Type B pancreatic cell (in vitro differentiated cells): Measurements from ENCODE around the gene POU2F1. TPM values are rescaled to one million over a fixed set of nuclear protein-coding genes. Genes with fewer than 3 reads are reported as not detected.
A peak's percentile ranks its signal among the peaks of the same experiment; 100 is the strongest.

ENCODE experiments used
- DNase-seq: peaks from one replicate; pipeline ENCODE4 v3.0.0; 2021; ENCODE audit warnings: mixed read lengths; ENCODE audit not compliant: unreplicated experiment; ENCODE audit errors: extremely low spot score
- H3K27ac Mint-ChIP-seq: 2 replicates; pipeline ENCODE4 v1.8.0; 2021; ENCODE audit warnings: mild to moderate bottlenecking, mixed read lengths
- H3K27me3 Mint-ChIP-seq: 2 replicates; pipeline ENCODE4 v1.8.0; 2021; ENCODE audit warnings: mixed read lengths
- H3K36me3 Mint-ChIP-seq: 2 replicates; pipeline ENCODE4 v1.8.0; 2021; ENCODE audit warnings: mixed read lengths
- H3K4me1 Mint-ChIP-seq: one replicate; pipeline ENCODE4 v1.8.0; 2021; ENCODE audit warnings: mixed read lengths; ENCODE audit not compliant: unreplicated experiment
- H3K4me3 Mint-ChIP-seq: 2 replicates; pipeline ENCODE4 v1.8.0; 2021; ENCODE audit warnings: mild to moderate bottlenecking, mixed read lengths
- H3K9me3 Mint-ChIP-seq: 2 replicates; pipeline ENCODE4 v1.8.0; 2021; ENCODE audit warnings: mixed read lengths
- total RNA-seq: library from RNA; stranded (reverse); gene quantifications from 2 replicates; pipeline ENCODE4 v1.2.1, GENCODE V29; 2021; ENCODE audit warnings: low replicate concordance
- TF ChIP-seq, protein P1 (sequence below): fragments of 200-600 bp; sonication (generic); conservative IDR thresholded peaks from 2 replicates; pipeline ENCODE4 v1.5.0; 2021; ENCODE audit warnings: antibody characterized with exemption, mild to moderate bottlenecking

The POU2F1 gene
- total RNA-seq, 1 donor from 2014 or later = 24.2 TPM

DNA sequence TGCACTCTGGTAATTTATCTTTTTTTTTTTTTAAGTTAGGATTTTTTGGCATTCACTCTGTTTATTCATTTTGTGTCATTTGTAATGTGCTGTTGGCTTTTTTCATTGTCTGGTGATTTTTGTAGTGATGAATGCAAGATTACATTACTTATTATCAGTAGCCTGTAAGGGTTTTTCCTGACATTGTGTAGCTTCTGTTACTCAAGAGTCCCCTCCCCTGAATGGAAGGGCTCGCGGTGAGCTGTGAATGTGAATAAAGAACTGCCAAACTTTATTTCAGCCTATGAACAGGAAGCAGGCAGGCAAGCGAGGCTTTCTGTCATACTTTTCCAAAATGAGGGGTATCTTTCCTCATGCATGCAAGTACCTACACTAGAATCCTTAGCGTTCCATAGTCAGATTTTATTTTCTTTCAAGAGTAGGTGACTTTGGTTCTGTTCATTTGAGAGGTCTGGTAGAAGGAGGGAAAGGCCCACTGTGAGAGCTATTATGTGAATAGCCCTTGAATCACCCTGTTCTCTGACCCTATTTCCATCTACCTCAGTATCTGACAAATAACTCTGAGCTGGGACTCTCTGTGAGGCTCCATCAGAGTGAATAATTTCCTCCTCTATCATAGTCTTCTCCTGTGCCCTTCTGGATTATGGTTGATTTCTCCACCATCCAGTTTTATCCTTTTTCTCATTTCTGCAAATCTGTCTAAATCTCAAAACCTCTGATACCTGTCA is 183.6 kb downstream of the POU2F1 start:
- H3K27me3 Mint-ChIP-seq = no peaks in the 10 kb centered on the region
- DNase-seq = no peak
- H3K4me3 Mint-ChIP-seq = no peak overlapping the region
- no peaks in the 10 kb centered on the region for H3K9me3 Mint-ChIP-seq
- H3K27ac Mint-ChIP-seq = no peak overlapping the region
- peaks cover 7% of the 10 kb centered on the region for H3K36me3 Mint-ChIP-seq
- TF ChIP-seq, protein P1, sequence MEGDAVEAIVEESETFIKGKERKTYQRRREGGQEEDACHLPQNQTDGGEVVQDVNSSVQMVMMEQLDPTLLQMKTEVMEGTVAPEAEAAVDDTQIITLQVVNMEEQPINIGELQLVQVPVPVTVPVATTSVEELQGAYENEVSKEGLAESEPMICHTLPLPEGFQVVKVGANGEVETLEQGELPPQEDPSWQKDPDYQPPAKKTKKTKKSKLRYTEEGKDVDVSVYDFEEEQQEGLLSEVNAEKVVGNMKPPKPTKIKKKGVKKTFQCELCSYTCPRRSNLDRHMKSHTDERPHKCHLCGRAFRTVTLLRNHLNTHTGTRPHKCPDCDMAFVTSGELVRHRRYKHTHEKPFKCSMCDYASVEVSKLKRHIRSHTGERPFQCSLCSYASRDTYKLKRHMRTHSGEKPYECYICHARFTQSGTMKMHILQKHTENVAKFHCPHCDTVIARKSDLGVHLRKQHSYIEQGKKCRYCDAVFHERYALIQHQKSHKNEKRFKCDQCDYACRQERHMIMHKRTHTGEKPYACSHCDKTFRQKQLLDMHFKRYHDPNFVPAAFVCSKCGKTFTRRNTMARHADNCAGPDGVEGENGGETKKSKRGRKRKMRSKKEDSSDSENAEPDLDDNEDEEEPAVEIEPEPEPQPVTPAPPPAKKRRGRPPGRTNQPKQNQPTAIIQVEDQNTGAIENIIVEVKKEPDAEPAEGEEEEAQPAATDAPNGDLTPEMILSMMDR = no peak
- no peaks in the 10 kb centered on the region for H3K4me1 Mint-ChIP-seq

DNA sequence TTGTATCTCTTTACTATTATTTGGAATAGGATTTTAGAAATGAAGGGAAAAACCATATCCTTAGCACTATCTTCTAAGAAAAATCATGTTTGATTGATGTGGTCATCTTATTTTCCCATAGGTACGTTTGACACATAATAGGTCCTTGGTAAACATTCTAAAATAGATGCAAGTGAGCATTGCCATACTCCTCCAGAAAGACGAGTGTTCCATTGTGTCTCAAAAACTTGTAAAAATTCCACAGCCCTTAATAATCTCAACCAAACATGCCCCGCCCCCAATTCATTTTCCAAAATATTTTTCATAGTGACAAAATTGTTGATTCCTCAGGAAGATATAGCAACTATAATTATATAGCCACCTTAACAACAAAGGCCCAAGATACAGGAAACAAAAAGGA is 184.2 kb downstream of the POU2F1 start:
- no peak overlapping the region for H3K27ac Mint-ChIP-seq

DNA sequence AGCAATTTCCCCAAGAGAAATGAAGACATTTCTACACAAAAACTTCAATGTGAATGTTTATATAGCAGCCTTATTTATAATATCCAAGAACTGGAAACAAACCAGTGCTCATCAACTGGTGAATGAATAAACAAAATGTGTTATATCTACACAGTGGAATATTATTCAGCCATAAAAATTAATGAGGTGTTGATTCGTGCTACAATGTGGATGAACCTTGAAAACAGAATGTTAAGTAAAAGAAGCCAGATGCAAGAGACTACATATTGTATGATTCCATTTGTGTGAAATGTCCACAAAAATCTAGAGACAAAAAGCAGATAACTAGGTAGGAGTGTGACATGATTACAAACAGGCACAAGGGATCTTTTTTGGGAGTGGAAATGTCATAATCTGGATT is 187.7 kb downstream of the POU2F1 start:
- no peaks in the 10 kb centered on the region for H3K9me3 Mint-ChIP-seq

More for the DNA sequence above, 184.2 kb downstream of the POU2F1 start:
- Mint-ChIP-seq H3K4me3 (no peak overlapping the region), H3K36me3 (peaks cover 10% of the 10 kb centered on the region), H3K9me3 (no peaks in the 10 kb centered on the region), H3K4me1 (no peaks in the 10 kb centered on the region), H3K27me3 (no peaks in the 10 kb centered on the region)
- TF ChIP-seq, protein P1 = no peak
- no peak for DNase-seq

DNA sequence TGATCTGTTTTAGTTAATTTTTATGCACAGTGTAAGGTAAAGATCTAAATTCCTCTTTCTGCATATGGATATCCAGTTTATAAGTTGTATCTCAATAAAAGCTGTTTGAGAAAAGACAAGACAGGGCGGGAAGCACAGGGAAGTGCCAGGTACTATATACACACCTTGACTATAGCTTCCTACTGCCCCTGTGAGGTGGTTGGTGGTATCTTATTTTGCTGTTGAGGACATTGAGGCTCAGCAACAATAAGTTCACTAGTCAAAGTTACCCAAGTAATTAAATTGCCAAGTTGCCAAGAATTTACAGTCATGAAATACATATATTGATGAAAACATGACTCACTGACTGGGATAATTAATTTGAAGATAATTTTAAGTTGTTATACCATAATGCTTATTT is 188.5 kb downstream of the POU2F1 start:
- no peak for DNase-seq
- Mint-ChIP-seq H3K27ac (no peak overlapping the region), H3K36me3 (peaks cover 27% of the 10 kb centered on the region), H3K4me3 (no peak overlapping the region), H3K27me3 (no peaks in the 10 kb centered on the region), H3K9me3 (no peaks in the 10 kb centered on the region), H3K4me1 (no peaks in the 10 kb centered on the region)
- TF ChIP-seq, protein P1 = peak; percentile 35

More for the DNA sequence above, 187.7 kb downstream of the POU2F1 start:
- no peaks in the 10 kb centered on the region for H3K4me1 Mint-ChIP-seq
- H3K27me3 Mint-ChIP-seq = no peaks in the 10 kb centered on the region
- peaks cover 27% of the 10 kb centered on the region for H3K36me3 Mint-ChIP-seq
- H3K27ac Mint-ChIP-seq = no peak overlapping the region
- DNase-seq = no peak
- no peak overlapping the region for H3K4me3 Mint-ChIP-seq
- TF ChIP-seq, protein P1 = no peak

DNA sequence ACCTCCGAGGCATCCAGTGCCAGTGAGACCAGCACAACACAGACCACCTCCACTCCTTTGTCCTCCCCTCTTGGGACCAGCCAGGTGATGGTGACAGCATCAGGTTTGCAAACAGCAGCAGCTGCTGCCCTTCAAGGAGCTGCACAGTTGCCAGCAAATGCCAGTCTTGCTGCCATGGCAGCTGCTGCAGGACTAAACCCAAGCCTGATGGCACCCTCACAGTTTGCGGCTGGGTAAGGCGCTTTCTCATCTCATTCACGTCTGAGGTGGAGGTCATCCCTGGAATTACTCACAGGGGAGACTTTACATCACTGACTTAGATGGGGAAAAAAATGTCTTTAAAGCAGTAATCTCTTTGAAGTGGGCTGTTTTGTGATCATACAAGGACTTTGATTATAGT is 191.4 kb downstream of the POU2F1 start:
- H3K27me3 Mint-ChIP-seq = no peaks in the 10 kb centered on the region
- no peak for DNase-seq
- peaks cover 8% of the 10 kb centered on the region for H3K4me1 Mint-ChIP-seq
- no peaks in the 10 kb centered on the region for H3K9me3 Mint-ChIP-seq
- H3K36me3 Mint-ChIP-seq = peaks cover 35% of the 10 kb centered on the region
- H3K27ac Mint-ChIP-seq = peak overlapping the region; percentile 29
- no peak overlapping the region for H3K4me3 Mint-ChIP-seq
- TF ChIP-seq, protein P1 = no peak
